Sigmoid colon (tissue), 4 donors: ENCODE results near the gene OTOP2.

ENCODE experiments used
- CTCF ChIP-seq, 4 experiments: fragments of 450-650 bp in 3 of 4; fragments of 200-600 bp in 1 of 4; IDR thresholded peaks; one replicate each; pipeline ENCODE4 v1.5.1; 2016 to 2019; ENCODE audit warnings: antibody characterized with exemption in 4 of 4, mild to moderate bottlenecking in 3 of 4, moderate library complexity in 2 of 4
- EP300 ChIP-seq, 4 donors: sonication (generic); formaldehyde crosslinking; IDR thresholded peaks; one replicate each; pipeline ENCODE4 v1.6.1; 2017; ENCODE audit warnings: antibody characterized with exemption in 4 of 4
- POLR2A ChIP-seq, 2 donors: fragments of 450-650 bp; IDR thresholded peaks; one replicate each; pipeline ENCODE4 v1.6.1; 2016; ENCODE audit warnings: antibody characterized with exemption in 2 of 2, mild to moderate bottlenecking in 2 of 2, moderate library complexity in 2 of 2
- POLR2AphosphoS5 ChIP-seq, 4 donors: sonication (generic); formaldehyde crosslinking; IDR thresholded peaks; one replicate each; pipeline ENCODE4 v1.6.1; 2017; ENCODE audit warnings: antibody characterized with exemption in 4 of 4

GRCh38 chr17:74981318-74981978 is 57.4 kb downstream of the OTOP2 start:
- TF ChIP-seq POLR2A (IDR thresholded peaks at IDR 0.05) (no peak), CTCF (IDR thresholded peaks at IDR 0.05) (no peak), EP300 (IDR thresholded peaks at IDR 0.05) (no peak), POLR2AphosphoS5 (IDR thresholded peaks at IDR 0.05) (no peak)
